IMR-90 (cell line): ENCODE measurements around the gene CTIF. TPM values are rescaled to one million over a fixed set of nuclear protein-coding genes. Genes with fewer than 3 reads are reported as not detected.

Experiments used
- ATAC-seq: fragments of 200-7000 bp; cut with Tn5 transposase; 2 replicates; pipeline ENCODE4 v1.9.1; 2020; ENCODE audit warnings: low read depth, mild to moderate bottlenecking, moderate library complexity
- BruUV-seq: library from RNA; stranded (reverse); fragments of 400-500 nt; replicated peaks from 2 replicates; lab custom pipeline; 2021; lab: Mats Ljungman, UMichigan
- CTCF ChIA-PET: fragments of 300-600 bp; formaldehyde crosslinking; extraction: SDS; loops from one replicate; lab custom pipeline; 2021; ENCODE audit warnings: antibody characterized with exemption; lab: Yijun Ruan, JAX
- POLR2A ChIA-PET: fragments of 300-600 bp; sonication (Branson Sonifier 250); formaldehyde crosslinking; loops from one replicate; lab custom pipeline; 2022; ENCODE audit warnings: antibody characterized with exemption; ENCODE audit not compliant: unreplicated experiment; lab: Charles Lee
- DNase-seq: peaks from one replicate; pipeline ENCODE4 v3.0.0; 2013
- H2AFZ ChIP-seq: replicated peaks from 2 replicates; pipeline ENCODE3; 2013; ENCODE audit warnings: low read length, mild to moderate bottlenecking; ENCODE audit not compliant: poor library complexity
- H2AK5ac ChIP-seq: 2 replicates; pipeline ENCODE4 v1.6.1; 2013; ENCODE audit warnings: low read depth, low read length, inconsistent platforms
- H2AK9ac ChIP-seq: replicated peaks from 2 replicates; pipeline ENCODE3; 2013; ENCODE audit warnings: mild to moderate bottlenecking, low read depth, low read length, moderate library complexity; ENCODE audit not compliant: poor library complexity
- H2BK120ac ChIP-seq: 2 replicates; pipeline ENCODE4 v1.6.1; 2013; ENCODE audit warnings: low read depth, low read length, inconsistent platforms
- H2BK15ac ChIP-seq: 3 replicates; pipeline ENCODE4 v1.6.1; 2013; ENCODE audit warnings: low read depth, low read length, inconsistent platforms
- H2BK20ac ChIP-seq: 2 replicates; pipeline ENCODE4 v1.6.1; 2013; ENCODE audit warnings: low read depth, mild to moderate bottlenecking, inconsistent platforms, low read length, moderate library complexity
- H2BK5ac ChIP-seq: 2 replicates; pipeline ENCODE4 v1.6.1; 2013; ENCODE audit warnings: mild to moderate bottlenecking, low read depth, low read length, inconsistent platforms; ENCODE audit not compliant: poor library complexity, severe bottlenecking
- H3K14ac ChIP-seq: replicated peaks from 2 replicates; pipeline ENCODE4 v1.6.1; 2013; ENCODE audit warnings: low read depth, low read length, inconsistent platforms
- H3K18ac ChIP-seq: 2 replicates; pipeline ENCODE4 v1.6.1; 2013; ENCODE audit warnings: low read depth, low read length, control low read depth
- H3K23ac ChIP-seq: 2 replicates; pipeline ENCODE4 v1.6.1; 2013; ENCODE audit warnings: low read depth, low read length, inconsistent platforms
- H3K27ac ChIP-seq: 2 replicates; pipeline ENCODE4 v1.5.1; 2013; ENCODE audit warnings: mild to moderate bottlenecking, control low read depth, low read length; ENCODE audit not compliant: insufficient read depth
- H3K27me3 ChIP-seq: 2 replicates; pipeline ENCODE4 v1.6.1; 2013; ENCODE audit warnings: low read length; ENCODE audit not compliant: control insufficient read depth, insufficient read depth
- H3K36me3 ChIP-seq: 2 replicates; pipeline ENCODE4 v1.6.1; 2013; ENCODE audit warnings: low read length, mixed read lengths; ENCODE audit not compliant: control insufficient read depth, insufficient read depth
- H3K4ac ChIP-seq: 2 replicates; pipeline ENCODE4 v1.6.1; 2013; ENCODE audit warnings: low read depth, low read length, inconsistent platforms
- H3K4me1 ChIP-seq: 2 replicates; pipeline ENCODE4 v1.6.1; 2013; ENCODE audit warnings: low read length, mixed read lengths; ENCODE audit not compliant: control insufficient read depth, insufficient read depth
- H3K4me2 ChIP-seq: 2 replicates; pipeline ENCODE4 v1.6.1; 2013; ENCODE audit warnings: low read depth, mild to moderate bottlenecking, control low read depth, low read length, moderate library complexity
- H3K4me3 ChIP-seq: 2 replicates; pipeline ENCODE4 v1.5.1; 2013; ENCODE audit warnings: low read depth, mild to moderate bottlenecking, control low read depth, low read length, moderate library complexity; ENCODE audit not compliant: insufficient read depth
- H3K56ac ChIP-seq: 2 replicates; pipeline ENCODE4 v1.6.1; 2013; ENCODE audit warnings: low read length, inconsistent platforms; ENCODE audit not compliant: insufficient read depth; ENCODE audit errors: extremely low read depth
- H3K79me1 ChIP-seq, 2 experiments: 2 replicates each; pipeline ENCODE4 v1.6.1; 2013; ENCODE audit warnings: low read length in 2 of 2, inconsistent platforms in 1 of 2, low read depth in 1 of 2
- H3K9ac ChIP-seq: 2 replicates; pipeline ENCODE4 v1.6.1; 2013; ENCODE audit warnings: low read depth, low read length, control low read depth
- H3K9me1 ChIP-seq: 2 replicates; pipeline ENCODE4 v1.6.1; 2013; ENCODE audit warnings: low read length, inconsistent platforms; ENCODE audit not compliant: insufficient read depth
- H3K9me3 ChIP-seq: 2 replicates; pipeline ENCODE4 v1.6.1; 2013; ENCODE audit warnings: low read length; ENCODE audit not compliant: control insufficient read depth, insufficient read depth
- H4K20me1 ChIP-seq: 2 replicates; pipeline ENCODE4 v1.6.1; 2013; ENCODE audit warnings: low read length, inconsistent platforms; ENCODE audit not compliant: insufficient read depth
- H4K5ac ChIP-seq: 2 replicates; pipeline ENCODE4 v1.6.1; 2013; ENCODE audit warnings: mild to moderate bottlenecking, low read depth, low read length, control low read depth
- H4K8ac ChIP-seq, 2 experiments: 2 replicates each; pipeline ENCODE4 v1.6.1; 2013; ENCODE audit warnings: low read depth in 2 of 2, low read length in 2 of 2, control low read depth in 1 of 2, inconsistent platforms in 1 of 2
- H4K91ac ChIP-seq: 2 replicates; pipeline ENCODE4 v1.6.1; 2013; ENCODE audit warnings: low read depth, low read length, inconsistent platforms; ENCODE audit not compliant: insufficient read depth
- CEBPB ChIP-seq: IDR thresholded peaks from 2 replicates; pipeline ENCODE4 v1.6.1; 2012; ENCODE audit warnings: low read depth, low read length, improper control_type of control experiment
- FOS ChIP-seq: fragments of 150-350 bp; IDR thresholded peaks from 2 replicates; pipeline ENCODE4 v1.6.1; 2016; ENCODE audit warnings: low read depth, low read length
- MAFK ChIP-seq: IDR thresholded peaks from 2 replicates; pipeline ENCODE4 v1.6.1; 2012; ENCODE audit warnings: low read depth, low read length, improper control_type of control experiment
- MAZ ChIP-seq: IDR thresholded peaks from 2 replicates; pipeline ENCODE4 v1.6.1; 2012; ENCODE audit warnings: low read depth, mild to moderate bottlenecking, low read length, improper control_type of control experiment, moderate library complexity, borderline replicate concordance
- MXI1 ChIP-seq: IDR thresholded peaks from 2 replicates; pipeline ENCODE4 v1.6.1; 2012; ENCODE audit warnings: low read depth, mild to moderate bottlenecking, low read length, moderate library complexity, borderline replicate concordance
- NFE2L2 ChIP-seq: fragments of 150-350 bp; IDR thresholded peaks from 2 replicates; pipeline ENCODE4 v1.6.1; 2016; ENCODE audit warnings: low read depth, mild to moderate bottlenecking, low read length
- POLR2A ChIP-seq: IDR thresholded peaks from 2 replicates; pipeline ENCODE4 v1.6.1; 2012; ENCODE audit warnings: mild to moderate bottlenecking, low read depth, low read length
- RAD21 ChIP-seq: IDR thresholded peaks from 2 replicates; pipeline ENCODE4 v1.6.1; 2012; ENCODE audit warnings: low read length, improper control_type of control experiment
- RFX5 ChIP-seq: IDR thresholded peaks from 2 replicates; pipeline ENCODE4 v1.8.0; 2012; ENCODE audit warnings: low read depth, mild to moderate bottlenecking, low read length, moderate library complexity
- whole genome bisulfite sequencing, 2 experiments: methylation state at CpG; one replicate each; pipeline versions ENCODE4 v1.1.5 to v1.1.7; 2013; ENCODE audit warnings: missing lambda C conversion rate in 2 of 2; ENCODE audit not compliant: insufficient read length in 1 of 2; ENCODE audit errors: extremely low coverage in 2 of 2; 5-methylcytosine and 5-hydroxymethylcytosine counted together
- dilution Hi-C: fragments of 300-500 bp; cut with HindIII; formaldehyde crosslinking; loops from one replicate; pipeline ENCODE4 v1.14.3; 2018; ENCODE audit warnings: low sequenced_read_pairs; ENCODE audit not compliant: unreplicated experiment
- in situ Hi-C: fragments of 300-500 bp; cut with MboI; formaldehyde crosslinking; loops from 3 replicates; pipeline ENCODE4 v1.14.3; 2019; ENCODE audit warnings: low sequenced_read_pairs, inconsistent platforms, mixed read lengths
- intact Hi-C: fragments of 100-400 bp; cut with micrococcal nuclease; formaldehyde crosslinking; loops from 2 replicates; pipeline ENCODE4 v1.10.0; 2022
- polyA plus RNA-seq, 3 experiments: library from polyadenylated mRNA; depleted of rRNA; stranded (reverse); fragments of >200 nt; gene quantifications; 2 replicates each; pipeline ENCODE4 v1.2.3, GENCODE V29; 2012; ENCODE audit warnings: low replicate concordance in 1 of 3
- total RNA-seq: library from RNA; depleted of rRNA; stranded (reverse); fragments of >200 nt; gene quantifications from 2 replicates; pipeline ENCODE4 v1.2.3, GENCODE V29; 2012
- TF ChIP-seq, protein P1 (sequence below): fragments of 150-350 bp; IDR thresholded peaks from 2 replicates; pipeline ENCODE4 v1.6.1; 2017; ENCODE audit warnings: mild to moderate bottlenecking, antibody characterized with exemption, low read length, low read depth

CTIF gene
- total and polyA plus RNA-seq, 2 of the 4 experiments (the other 2 are of a cell fraction), result 25.1 to 57.0 TPM

DNA sequence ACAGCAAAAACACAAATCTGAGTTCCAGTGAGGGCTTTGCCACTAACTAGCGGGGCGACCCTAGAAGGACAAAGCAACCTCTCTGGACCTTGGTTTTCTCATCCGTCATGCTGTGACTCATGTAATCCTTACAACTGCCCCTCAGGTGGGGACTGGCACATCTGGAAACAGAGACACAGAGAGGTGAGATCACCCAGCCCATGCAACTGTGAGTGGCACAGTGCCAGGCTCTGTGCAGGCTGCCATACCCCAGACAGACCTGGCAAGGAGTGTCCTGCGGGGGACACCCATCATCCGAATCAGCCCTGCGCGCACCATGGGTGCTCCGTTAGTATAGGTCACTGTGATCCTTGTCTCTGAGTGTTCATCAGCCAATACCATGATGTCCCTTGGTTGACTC, 213.6 kb downstream of the CTIF start (continued):
- TF ChIP-seq, protein P1, sequence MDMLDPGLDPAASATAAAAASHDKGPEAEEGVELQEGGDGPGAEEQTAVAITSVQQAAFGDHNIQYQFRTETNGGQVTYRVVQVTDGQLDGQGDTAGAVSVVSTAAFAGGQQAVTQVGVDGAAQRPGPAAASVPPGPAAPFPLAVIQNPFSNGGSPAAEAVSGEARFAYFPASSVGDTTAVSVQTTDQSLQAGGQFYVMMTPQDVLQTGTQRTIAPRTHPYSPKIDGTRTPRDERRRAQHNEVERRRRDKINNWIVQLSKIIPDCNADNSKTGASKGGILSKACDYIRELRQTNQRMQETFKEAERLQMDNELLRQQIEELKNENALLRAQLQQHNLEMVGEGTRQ, result no peak
- no peak for TF ChIP-seq FOS
- TF ChIP-seq RAD21, result no peak

DNA sequence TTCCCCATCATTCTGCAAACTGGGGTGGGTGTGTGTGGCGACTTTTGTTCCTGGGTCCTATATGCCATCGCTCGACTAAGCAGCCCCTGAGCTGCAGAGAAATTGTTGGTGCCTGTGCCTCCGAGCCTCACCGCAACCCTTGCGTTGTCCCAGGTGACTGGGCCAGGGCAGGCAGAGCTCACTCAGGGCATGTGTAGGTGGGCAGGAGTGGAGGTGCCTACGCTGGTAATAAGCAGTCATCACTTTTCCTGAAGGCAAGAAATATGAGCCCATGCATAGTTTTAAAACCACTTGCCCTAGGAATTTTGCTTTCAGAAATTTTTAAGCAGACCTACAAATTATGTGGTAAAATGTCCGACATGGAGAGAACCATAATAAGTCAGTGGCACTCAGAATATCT, 214.1 kb downstream of the CTIF start:
- H3K56ac ChIP-seq, result no peak overlapping the region
- H3K4ac ChIP-seq, result no peak overlapping the region
- no peak overlapping the region for H2BK15ac ChIP-seq
- no peak overlapping the region for H3K27ac ChIP-seq
- no peak overlapping the region for H2AK5ac ChIP-seq
- dilution Hi-C loops (no loop called here), in situ Hi-C loops (no loop called here), intact Hi-C loops (no loop called here)
- H3K9me3 ChIP-seq, result no peaks in the 10 kb centered on the region
- peaks cover 52% of the 10 kb centered on the region for H4K20me1 ChIP-seq
- H3K4me1 ChIP-seq, result peaks cover 5% of the 10 kb centered on the region
- H3K18ac ChIP-seq, result no peak overlapping the region
- POLR2A ChIA-PET, result no interaction called here
- no peak overlapping the region for H2BK20ac ChIP-seq
- H2AK9ac ChIP-seq, result no peak overlapping the region
- H3K79me1 ChIP-seq, result peaks cover 48 to 81% of the 10 kb centered on the region in 2 experiments
- CTCF ChIA-PET, result interaction anchor here (0.6 kb wide), 1 partner anchor 16 kb away, joined by 4 read pairs; no protein-coding TSS in a partner anchor
- H2AFZ ChIP-seq, result no peak overlapping the region
- no peak overlapping the region for H4K91ac ChIP-seq
- H3K9ac ChIP-seq, result no peak overlapping the region
- DNase-seq, result no peak
- peaks cover 33% of the 10 kb centered on the region; the same call in 1 of the 2 replicates for H3K9me1 ChIP-seq
- H4K5ac ChIP-seq, result no peak overlapping the region
- H2BK5ac ChIP-seq, result no peak overlapping the region
- H3K36me3 ChIP-seq, result peaks cover 13% of the 10 kb centered on the region; the same call in 1 of the 2 replicates
- WGBS, 2 experiments, result no CpG with 5 or more reads among the region's 8 CpGs
- H3K14ac ChIP-seq, result no peak overlapping the region
- no peak overlapping the region for H3K4me3 ChIP-seq
- no TSS peak for BruUV-seq
- ATAC-seq, result no peak
- H3K27me3 ChIP-seq, result no peaks in the 10 kb centered on the region
- H4K8ac ChIP-seq, result no peak overlapping the region
- TF ChIP-seq RFX5 (no peak), MAFK (no peak), MAZ (no peak), FOS (no peak), MXI1 (no peak), NFE2L2 (no peak), CEBPB (no peak), POLR2A (no peak)
- H3K23ac ChIP-seq, result no peak overlapping the region
- no peak overlapping the region for H2BK120ac ChIP-seq
- H3K4me2 ChIP-seq, result no peak overlapping the region
